SK-N-SH (cell line): ENCODE results near the gene NOTCH1.

Experiments
- CTCF ChIP-seq: fragments of 200-600 bp; sonication (generic); IDR thresholded peaks from 2 replicates; pipeline ENCODE4 v1.6.1; 2017; ENCODE audit warnings: antibody characterized with exemption, mild to moderate bottlenecking, moderate library complexity
- EZH2phosphoT487 ChIP-seq: fragments of 200-600 bp; sonication (generic); IDR thresholded peaks from 2 replicates; pipeline ENCODE4 v1.6.1; 2017; ENCODE audit warnings: low read depth, mixed run types, mild to moderate bottlenecking, antibody characterized with exemption, moderate library complexity, borderline replicate concordance
- JUND ChIP-seq: IDR thresholded peaks from 2 replicates; pipeline ENCODE4 v1.4.0; 2012
- RAD21 ChIP-seq: IDR thresholded peaks from 2 replicates; pipeline ENCODE4 v1.6.1; 2012; ENCODE audit warnings: mild to moderate bottlenecking, low read length
- TF ChIP-seq, protein P1 (sequence below): fragments of 150-350 bp; IDR thresholded peaks from 2 replicates; pipeline ENCODE4 v1.6.1; 2017; ENCODE audit warnings: antibody characterized with exemption, low read length, low read depth, borderline replicate concordance

- TF ChIP-seq CTCF = no peak
- no peak for TF ChIP-seq RAD21
- TF ChIP-seq JUND = no peak
- TF ChIP-seq, protein P1, sequence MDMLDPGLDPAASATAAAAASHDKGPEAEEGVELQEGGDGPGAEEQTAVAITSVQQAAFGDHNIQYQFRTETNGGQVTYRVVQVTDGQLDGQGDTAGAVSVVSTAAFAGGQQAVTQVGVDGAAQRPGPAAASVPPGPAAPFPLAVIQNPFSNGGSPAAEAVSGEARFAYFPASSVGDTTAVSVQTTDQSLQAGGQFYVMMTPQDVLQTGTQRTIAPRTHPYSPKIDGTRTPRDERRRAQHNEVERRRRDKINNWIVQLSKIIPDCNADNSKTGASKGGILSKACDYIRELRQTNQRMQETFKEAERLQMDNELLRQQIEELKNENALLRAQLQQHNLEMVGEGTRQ = no peak
- no peak for TF ChIP-seq EZH2phosphoT487
Observed at GRCh38 chr9:136552117-136552703, 6.4 kb upstream of the NOTCH1 start.
